ENCODE data around the gene SNX19.

DNA sequence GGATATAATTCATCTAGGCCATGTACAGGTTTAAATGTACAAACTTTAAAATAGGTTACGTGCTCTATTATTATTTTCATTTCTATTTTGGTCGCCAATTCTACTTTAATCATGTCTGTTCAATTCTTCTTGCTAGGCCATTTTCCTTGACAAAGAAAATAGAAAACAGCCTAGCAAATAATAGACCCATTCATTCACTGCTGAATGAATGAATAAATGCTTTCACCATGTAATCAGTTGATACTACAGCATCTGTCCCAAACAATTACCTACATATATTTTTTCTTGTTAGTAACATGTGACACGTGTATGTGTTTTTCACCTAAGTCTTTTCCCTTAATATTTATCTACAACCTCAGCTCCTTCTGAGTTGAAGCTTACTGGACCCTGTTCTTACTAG, 27.5 kb downstream of the SNX19 start:
- TF ChIP-seq, protein P1, sequence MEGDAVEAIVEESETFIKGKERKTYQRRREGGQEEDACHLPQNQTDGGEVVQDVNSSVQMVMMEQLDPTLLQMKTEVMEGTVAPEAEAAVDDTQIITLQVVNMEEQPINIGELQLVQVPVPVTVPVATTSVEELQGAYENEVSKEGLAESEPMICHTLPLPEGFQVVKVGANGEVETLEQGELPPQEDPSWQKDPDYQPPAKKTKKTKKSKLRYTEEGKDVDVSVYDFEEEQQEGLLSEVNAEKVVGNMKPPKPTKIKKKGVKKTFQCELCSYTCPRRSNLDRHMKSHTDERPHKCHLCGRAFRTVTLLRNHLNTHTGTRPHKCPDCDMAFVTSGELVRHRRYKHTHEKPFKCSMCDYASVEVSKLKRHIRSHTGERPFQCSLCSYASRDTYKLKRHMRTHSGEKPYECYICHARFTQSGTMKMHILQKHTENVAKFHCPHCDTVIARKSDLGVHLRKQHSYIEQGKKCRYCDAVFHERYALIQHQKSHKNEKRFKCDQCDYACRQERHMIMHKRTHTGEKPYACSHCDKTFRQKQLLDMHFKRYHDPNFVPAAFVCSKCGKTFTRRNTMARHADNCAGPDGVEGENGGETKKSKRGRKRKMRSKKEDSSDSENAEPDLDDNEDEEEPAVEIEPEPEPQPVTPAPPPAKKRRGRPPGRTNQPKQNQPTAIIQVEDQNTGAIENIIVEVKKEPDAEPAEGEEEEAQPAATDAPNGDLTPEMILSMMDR (IDR thresholded peaks at IDR 0.05) = no peak
- no peak for TF ChIP-seq SIN3A (IDR thresholded peaks at IDR 0.05; ENCODE audit: borderline replicate concordance, insufficient read depth, low read depth, low read length)
- TF ChIP-seq, protein P2, sequence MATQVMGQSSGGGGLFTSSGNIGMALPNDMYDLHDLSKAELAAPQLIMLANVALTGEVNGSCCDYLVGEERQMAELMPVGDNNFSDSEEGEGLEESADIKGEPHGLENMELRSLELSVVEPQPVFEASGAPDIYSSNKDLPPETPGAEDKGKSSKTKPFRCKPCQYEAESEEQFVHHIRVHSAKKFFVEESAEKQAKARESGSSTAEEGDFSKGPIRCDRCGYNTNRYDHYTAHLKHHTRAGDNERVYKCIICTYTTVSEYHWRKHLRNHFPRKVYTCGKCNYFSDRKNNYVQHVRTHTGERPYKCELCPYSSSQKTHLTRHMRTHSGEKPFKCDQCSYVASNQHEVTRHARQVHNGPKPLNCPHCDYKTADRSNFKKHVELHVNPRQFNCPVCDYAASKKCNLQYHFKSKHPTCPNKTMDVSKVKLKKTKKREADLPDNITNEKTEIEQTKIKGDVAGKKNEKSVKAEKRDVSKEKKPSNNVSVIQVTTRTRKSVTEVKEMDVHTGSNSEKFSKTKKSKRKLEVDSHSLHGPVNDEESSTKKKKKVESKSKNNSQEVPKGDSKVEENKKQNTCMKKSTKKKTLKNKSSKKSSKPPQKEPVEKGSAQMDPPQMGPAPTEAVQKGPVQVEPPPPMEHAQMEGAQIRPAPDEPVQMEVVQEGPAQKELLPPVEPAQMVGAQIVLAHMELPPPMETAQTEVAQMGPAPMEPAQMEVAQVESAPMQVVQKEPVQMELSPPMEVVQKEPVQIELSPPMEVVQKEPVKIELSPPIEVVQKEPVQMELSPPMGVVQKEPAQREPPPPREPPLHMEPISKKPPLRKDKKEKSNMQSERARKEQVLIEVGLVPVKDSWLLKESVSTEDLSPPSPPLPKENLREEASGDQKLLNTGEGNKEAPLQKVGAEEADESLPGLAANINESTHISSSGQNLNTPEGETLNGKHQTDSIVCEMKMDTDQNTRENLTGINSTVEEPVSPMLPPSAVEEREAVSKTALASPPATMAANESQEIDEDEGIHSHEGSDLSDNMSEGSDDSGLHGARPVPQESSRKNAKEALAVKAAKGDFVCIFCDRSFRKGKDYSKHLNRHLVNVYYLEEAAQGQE (IDR thresholded peaks at IDR 0.05; ENCODE audit: insufficient read depth in 1 of 2, low read depth in 2 of 2, low read length in 1 of 2) = no peak
- TF ChIP-seq POLR2AphosphoS5 (IDR thresholded peaks at IDR 0.05; ENCODE audit: low read depth, low read length) = no peak
- TF ChIP-seq TCF7L2 (IDR thresholded peaks at IDR 0.05; ENCODE audit: low read depth, low read length) = no peak

Measured in Panc1 (cell line).